GM18867 (cell line): ENCODE measurements around the gene RPS21.

Experiments
- ATAC-seq: cut with Tn5 transposase; IDR thresholded peaks from one replicate; pipeline ENCODE4 v1.9.1; 2021; ENCODE audit warnings: mild to moderate bottlenecking, moderate library complexity; ENCODE audit not compliant: unreplicated experiment

The RPS21 gene

DNA sequence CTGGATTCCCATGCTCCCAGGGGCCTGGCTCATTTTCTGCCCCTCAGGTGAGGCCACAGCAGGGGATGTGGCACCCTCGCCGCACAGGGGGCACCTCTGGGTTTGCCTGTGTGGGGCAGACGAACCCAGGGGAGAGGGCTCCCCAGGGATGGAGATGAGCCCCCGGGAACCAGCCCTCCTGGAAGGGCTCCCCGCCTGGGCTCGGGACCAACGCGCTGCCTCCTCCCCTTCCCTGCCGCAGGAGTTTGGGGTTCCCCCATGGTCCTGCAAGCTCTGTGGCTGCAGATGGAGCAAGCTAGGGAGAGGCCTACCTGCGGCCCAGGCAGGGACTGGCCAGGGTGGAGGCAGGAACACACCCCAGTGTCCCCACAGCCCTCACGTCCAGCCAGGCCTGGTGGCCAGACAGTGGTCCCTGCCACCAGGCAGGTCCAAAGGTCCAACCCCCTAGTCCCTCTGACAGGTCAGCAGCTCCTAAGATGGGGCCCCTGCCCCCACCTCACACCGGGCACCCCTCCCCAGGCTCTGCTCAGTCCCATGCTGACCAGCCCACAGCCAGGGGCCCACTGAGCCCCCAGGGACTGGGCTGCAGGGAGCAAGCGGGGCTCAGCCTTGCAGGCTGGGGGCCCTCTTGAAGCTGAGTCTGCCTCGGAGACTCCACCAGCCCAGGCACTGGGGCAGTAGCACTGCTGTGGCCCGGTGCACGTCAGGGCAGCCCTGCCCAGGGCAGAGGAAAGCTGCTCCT, 33.4 kb upstream of the RPS21 start:
- ATAC-seq = no peak

DNA sequence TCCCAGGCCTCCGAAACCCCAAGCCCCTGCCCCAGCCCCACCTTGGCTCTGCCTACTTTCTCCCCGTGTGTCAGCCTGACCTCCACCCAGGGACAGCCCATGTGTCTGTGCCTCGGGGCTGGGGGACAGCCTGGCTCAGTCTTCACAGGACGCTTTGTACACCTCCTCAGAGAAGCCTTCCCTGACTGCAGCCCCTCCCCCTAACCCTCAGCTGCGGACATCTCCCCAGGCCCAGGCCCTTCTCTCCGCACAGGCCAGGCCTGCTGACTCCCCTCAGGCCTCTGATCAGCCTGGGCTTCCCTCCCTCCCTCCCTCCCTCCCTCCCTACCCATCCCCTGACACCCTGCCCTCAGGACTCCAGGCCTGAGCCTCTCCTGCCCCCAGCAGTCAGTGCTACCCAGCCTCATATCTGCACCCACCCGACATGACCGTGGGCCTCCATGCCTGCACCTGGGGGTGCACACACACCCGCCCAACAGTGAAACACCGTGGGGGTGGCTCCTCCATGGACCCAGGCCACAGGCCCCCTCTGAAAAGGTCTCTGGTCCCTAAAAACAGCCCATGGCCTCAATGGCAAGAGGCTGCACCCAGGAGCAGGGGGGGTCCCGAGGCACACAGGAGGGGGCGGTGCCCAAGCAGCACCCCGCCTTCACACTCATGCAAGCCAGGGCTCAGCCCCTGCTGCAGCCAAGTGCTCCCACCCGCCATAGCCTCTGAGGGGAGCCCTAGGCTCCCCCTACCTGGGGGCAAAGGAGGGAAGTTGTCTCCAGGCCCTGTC, 32.7 kb upstream of the RPS21 start:
- ATAC-seq = no peak

DNA sequence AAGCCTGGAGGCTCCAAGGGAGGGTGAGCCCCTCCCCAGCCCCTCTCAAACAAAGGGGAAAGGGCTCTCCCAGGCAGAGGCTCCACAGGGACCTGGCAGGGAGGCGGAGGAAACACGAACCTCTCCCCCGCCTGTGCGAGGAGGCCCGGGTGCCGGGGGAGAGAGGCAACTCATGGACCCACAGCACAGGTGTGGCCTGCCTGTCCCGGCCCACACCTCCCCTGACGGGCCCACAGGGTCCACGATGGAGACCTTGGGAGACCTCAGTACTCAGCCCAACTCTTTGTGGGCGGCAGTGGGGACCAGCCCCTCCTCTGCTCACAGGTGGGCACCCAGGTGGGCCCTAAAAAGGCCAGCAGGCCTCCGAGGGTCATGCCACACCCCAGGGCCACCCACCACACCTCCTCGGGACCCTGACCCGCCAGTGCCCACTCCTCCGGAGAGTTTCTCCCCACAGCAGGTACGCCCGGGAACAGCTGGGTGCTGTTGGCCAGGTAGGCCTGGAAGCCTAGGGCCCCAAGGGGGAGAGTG, 32.0 kb upstream of the RPS21 start:
- ATAC-seq = no peak

DNA sequence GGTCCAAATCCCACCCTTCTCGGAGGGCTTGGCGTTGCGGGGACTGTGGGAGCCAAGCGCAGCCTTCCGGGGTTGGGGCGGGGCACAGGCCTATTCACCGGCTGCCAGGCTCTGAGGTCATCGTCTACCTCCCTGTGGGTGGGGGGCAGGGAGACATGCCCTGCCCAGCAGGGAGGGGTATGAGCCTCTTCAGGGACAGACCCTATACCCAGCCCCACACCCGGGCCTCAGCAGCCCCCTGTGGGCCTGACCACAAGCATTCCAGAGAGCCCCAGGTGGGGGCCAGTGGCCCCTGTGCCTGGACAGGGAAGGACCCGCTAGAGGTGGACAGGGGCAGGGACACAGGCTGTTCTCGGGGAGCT, 31.4 kb upstream of the RPS21 start:
- ATAC-seq = no peak

DNA sequence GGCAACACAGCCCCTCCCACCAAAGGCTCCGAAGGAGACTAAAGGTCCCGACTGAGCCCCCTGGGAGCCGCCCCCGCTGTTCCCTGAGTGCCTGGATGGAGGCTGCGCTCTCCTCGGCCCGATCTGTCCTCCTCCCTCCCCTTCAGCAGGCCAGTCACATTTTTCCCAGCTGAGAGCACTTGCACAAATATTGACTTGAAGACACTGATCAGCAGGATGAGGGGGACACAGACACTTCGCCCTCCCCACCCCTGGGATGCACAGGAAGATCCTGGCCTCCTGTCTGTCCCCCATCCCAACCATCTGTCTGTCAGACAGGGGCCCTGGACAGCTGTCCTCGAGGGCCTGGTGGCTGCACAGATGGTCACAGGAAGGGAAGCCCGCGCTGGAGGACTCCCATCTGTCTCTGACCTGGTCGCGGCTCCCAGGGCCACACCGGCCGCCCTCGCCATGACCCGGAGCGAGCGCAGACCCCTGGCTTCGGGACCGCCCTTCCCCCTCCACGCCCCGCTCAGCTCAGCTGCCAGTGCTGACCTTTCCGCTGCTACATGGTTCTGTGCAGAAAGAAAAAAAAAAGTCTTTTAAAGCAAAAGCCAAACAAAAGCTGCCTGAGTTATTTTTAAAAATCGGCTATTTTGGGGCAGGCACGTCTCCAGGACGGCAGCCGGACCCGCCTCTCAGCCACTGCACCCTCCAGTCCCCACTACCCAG, 30.9 kb upstream of the RPS21 start:
- ATAC-seq = no peak

DNA sequence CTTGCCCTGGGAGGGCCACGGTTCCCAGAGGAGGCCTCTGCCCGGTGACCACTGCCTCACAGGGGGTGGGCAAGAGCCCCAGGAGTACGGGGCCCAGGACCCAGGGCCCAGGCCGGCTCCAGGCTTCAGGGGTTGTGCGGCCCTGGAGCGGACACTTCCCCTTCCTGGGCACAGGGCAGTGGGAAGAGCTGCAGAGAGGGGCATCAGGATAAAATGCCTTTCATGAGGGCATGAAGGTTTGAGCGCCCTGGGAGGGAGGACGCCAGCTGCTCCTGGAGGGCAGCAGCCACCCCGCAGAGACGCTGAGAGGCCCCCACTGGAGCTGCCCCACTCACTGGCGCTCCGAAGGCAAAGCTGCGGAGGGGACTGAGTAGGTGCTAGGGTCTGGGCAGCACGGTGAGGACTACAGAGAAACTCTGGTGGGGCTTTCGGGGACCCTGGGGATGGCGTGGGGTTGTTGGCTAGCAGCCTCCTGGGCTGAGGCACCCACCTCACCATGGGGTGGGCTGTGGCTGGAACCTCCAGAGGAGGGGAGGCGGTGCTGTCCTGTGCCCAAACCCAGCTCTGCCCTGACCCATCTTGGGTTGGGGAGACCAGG, 30.2 kb upstream of the RPS21 start:
- ATAC-seq = no peak

DNA sequence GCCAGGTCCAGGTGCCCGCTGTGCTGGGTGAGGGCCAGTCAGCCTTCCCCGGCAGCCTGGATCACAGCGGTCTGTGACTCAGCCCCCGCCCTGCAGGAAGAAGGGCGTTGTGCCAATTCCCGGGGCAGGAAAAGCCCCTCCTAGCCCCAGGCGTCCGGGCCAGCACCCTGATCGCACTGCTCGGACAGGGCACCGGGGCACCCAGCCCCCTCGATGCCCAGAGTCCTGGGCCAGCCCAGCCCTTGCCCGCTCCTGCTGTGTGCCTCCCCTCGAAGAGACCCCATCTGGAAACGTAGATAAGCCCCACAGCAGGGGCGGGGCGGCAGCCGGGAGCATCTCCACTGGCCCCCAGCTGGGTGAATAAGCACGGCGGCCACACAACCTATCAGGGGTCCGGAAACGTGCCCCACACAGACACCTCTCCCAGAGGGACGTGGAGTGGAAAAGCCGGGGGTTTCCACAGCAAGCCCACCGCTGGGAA, 29.7 kb upstream of the RPS21 start:
- no peak for ATAC-seq

DNA sequence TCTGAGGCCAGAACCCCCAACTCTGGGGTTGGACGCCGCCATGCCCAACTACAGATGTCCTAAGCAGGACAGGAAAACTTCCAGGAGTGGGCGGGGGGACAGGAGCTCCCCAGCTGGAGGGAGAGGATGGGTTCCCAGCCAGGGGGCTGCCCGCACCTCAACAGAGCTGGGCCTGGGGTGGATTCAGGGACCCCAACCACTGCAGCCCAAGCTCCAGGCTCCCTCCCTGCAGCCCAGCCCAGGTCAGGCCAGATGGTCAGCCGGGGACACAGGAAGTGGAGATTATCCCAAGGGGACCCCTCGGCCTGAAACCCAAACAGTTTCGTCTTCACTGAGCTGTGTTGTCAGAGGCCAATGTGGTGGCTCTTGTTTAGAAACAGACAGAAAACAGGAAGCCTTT, 29.2 kb upstream of the RPS21 start:
- ATAC-seq = no peak

DNA sequence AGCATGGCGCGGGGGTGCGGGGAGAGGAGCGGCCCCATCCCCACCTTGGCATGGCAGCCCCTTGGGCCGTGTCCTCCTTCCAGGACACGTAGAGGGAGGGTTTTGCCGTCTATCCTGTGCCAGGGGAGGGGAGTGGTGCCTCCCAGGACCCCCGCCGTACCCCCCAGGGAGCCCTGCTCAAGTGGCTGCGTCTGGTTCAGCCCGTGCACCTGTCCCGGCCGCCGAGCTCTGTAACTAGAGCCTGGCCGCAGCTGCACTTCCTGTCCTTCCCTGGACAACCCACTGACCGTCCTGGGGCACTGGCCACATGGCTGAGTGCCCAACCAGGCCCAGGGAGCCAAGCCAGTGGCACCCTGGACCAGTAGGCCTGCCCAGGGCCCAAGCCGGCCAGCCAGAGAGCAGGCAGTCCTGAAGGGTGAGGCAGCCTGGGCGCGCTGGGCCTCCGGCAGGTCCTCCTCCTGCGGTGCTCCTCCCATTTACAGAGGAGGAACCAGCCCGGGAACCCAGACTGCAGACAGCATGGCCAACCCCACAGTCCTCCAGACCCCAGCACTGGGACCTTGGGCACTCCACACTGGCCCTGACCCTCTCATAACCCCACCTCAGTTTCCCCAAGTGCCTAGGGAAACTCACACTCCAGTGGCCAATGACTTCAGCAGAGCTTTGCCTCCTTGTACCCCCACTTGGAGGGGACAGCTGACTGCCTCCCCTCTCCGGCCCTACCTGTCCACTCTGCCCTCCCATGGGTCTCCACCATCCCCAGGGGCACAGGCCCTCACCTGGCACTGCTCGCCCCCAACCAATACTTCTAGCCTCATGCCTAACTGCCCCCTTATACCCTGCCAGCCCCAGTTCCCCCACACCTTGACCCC, 28.5 kb upstream of the RPS21 start:
- ATAC-seq = no peak

DNA sequence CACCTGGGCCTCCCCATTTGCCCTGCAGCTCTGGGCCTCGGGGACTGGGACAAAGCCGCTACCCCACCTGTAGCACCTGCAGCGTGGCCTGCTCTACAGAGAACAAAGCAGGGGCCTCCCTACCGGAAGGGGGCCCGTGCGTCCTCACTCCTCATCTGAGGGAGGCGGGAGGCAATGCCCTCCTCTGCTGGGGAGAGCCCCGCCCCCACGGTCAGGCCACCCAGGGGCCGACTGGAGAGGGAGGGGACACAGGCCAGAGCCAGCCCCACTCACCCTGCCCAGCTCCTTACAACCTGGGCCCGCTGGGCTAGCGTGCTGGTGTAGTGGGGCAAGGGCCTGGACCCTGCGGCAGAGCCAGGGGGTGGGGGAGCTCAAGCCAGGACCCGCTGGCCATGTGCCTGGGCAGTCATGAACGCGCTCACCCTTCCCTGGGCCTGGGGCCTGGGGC, 27.8 kb upstream of the RPS21 start:
- ATAC-seq = no peak

DNA sequence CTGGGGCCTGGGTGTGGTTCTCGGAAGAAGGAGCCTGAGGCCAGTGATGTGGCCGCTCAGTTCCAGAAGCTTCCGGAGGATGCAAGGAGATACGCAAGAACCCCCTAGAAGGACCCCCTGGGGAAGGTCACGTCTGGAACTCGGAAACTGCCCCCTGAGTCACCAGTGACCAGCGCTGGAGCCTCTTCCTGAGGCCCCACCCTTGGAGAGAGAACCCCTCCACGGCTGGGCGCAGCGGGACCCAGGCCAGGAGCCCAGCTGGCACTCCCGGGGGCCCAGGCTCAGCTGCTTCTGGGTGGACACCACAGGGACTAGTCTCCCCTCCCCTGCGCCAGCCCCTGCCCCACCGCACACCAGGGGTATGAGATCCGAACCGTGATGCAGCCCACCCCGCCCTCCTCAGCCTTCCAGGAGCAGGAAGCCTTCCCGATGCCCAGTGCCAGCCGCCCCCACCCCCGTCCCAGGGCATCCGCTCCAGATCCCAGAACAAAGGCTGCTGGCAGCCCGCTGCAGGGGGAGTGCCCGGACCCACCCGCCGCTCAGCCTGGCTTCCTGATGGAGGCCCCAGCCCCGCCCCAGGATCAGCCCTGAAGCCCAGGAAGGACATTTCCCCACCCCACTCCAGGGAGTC, 27.3 kb upstream of the RPS21 start:
- ATAC-seq = no peak

DNA sequence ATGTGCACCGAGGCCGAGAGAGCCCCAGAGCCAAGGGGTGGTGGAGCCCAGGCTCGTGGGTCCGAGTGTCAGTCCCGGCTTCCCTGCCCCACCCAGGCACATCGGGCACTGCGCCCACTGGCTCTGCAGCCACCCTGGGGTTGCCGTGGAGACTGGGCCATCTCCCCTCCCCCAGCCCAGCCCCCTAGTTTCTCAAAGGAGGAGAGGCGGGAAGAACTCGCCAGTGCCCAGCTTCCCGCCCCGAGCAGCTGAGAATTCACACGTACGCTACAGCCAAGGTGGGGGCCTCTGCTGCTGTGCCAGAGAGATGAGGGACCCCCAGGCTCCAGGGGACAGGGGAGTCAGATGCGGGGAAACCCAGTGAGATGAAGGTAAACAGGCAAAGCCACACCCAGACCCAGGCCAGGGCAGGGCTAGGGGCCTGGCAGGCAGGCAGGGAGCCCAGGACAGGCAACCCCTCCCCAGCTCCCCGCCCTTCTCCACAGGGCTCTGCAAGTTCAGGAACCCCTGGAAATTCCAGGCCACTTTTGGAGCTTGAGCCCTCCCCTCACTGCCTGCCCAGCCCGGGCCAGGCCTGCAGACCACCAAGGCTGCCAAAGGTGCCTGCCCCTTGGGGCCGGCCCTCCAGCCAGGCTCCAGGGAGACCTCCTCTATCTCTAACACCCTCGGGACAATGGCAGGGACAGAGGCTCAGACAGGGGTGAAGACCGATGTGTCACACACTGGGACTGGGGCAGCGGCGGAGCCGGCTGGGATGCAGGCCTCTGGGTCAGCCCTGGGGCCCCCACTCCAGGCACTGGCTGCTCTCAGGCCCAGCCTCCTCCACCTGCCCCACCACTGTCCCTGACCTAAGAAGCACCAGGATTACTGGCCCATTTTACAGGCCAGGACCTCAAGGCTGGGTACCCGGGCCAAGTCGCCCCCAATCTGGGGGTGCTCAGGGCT, 25.8 kb upstream of the RPS21 start:
- no peak for ATAC-seq

DNA sequence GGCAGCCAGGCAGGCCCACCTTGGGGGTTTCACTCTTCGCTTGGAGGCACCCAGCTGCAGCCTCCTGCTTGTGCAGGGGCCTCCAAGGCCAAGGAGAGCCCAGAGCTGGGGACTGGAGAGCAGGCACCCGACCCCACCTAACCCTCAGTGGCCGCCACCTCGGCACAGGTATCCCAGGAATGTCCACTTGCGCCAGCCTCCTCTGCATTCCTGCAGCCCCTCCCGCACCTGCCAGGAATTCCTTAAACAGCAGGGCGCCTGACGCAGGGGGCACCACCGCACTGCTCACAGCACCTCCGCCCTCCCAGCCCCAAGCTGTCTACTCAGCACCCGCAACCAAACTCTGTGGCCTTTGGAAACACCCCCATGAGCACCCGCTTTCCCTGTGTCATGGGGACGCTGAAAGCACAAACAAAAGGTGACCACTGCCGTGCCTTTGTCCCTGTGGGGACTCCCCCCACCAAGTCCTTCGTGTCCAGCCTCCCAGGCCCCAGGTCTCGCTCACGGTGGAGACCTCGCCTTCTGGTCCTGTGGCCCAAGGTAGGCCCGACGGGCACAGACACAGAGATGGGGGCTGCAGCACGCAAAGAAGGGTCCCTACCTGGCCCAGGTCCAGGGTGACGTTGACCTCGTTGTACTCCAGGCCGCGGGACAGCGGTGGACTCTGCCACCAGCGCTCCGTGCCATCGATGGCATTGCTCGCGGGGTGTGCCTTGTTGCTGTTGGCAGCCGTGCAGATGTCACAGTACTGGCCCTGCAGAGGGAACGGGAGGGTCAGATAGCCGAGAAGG, 24.9 kb upstream of the RPS21 start:
- no peak for ATAC-seq

DNA sequence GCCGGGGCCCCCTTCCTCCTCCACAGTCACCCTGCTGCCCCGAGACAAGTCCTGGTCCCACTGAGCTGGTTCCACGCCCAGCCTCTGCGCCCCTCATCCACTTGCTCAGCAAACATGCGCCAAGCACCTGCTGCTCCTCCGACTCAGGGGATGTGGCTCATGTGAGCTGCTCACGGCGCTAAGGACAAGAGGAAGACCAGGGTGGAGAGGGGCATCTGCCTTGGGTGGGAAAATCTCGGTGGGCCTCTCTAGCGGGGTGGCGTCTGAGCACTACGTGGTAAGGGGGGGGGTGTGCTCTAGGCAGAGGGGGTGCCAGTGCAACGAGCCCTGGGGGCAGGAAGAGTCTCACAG, 24.3 kb upstream of the RPS21 start:
- ATAC-seq = no peak

DNA sequence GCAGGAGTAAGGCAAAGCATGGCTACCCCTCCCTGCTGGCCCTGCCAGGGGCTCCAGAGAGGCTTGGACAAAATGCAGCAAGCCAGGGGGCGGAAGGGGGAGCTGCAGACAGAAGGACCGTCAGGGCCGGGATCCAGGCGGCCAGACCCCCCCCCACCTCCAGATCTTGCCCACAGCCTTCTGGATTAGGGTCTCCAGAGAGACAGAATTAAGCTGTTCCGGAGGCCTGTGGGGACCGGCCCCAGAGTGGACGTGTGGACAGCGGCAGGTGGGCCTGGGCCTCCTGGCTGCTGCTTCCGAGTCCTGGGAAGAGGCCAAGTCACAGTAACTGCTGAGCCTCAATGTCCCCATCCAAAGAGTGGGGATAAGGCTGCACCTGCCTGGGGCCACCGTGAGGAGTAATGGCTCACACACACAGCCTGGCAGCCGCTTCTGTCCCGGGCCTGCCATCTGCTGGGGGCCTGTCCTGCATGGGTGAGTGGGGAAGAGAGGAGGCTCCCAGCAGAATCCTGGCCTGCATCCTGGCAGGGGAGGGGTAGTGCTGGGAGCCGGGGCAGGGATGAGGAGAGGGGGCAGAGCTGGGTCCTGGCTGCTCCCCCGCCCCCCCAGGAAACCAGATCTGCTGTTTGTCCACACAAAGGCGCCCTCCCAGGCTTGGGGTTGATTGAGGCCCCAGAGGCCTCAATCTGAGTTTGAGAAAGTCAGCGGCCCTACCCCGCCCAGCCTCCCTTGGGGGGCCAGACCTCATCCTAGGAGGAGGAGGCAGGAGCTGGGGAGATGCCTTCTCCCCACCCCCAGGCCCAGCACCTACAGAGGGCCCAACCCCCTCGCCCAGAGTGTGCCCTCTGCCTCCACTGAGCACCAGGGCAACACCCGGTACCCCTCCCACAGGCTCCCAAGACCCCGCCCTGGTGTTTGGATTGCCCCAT, 23.6 kb upstream of the RPS21 start:
- ATAC-seq = no peak

DNA sequence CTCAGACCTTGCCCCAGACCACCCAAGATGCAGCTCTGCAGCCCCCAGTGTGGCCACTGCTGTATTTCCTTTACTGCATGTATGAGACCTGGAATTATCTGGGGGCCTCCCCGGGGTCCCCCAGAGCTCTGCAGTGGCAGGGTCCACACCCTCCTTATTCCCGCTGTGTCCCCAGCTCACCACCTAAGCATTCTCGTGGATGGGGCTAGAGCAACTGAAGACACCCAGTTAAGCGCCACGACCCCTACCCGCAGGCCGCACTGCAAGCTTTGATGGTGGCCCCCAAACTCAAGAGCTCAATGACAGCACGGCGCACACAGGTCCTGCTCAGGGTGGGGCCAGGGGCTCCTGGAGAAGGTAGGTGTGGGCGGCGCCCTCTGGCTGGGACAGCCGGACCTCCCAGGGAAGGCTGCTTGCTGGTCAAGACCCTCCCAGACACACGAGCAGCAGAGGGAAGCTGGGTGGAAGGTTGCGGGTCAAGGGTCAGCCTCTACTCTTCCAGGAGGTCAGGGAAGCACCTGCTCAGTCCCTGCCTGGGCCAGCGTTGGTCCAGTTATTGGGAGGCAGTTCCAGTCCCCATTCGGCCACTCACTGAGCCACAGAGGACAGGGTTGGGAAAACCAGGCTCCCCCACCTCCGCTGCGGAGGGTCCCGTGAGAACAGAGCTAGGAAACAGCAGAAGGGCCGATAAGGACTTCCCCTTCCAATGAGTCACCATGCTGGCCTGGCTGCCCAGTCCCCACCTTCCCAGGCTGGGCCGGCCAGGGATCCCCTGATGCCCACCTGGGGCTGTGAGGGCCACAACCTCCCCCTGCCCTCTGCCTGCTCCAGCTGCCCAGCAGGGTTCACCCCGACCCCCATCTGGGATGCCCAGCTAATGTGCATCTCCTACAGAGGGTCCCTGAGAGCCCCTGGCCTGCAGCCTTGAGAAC, 22.7 kb upstream of the RPS21 start:
- no peak for ATAC-seq
